GM18507 (cell line): Measurements from ENCODE around the gene BMPER.
"Not testable (repeated sequence)": the region's sequence is repeated elsewhere in the genome, so short reads cannot be mapped to it uniquely, and the experiment has no call there.

Experiments used
- DNase-seq: peaks from one replicate; pipeline ENCODE4 v3.0.0; 2011; ENCODE audit warnings: low read depth; ENCODE audit not compliant: insufficient read length; ENCODE audit errors: extremely low spot score
- FAIRE-seq: peaks from 2 replicates; lab custom pipeline; 2011; peaks lifted over from hg19 to GRCh38; lab: Jason Lieb, UNC

BMPER gene

GRCh38 chr7:34153656-34154270, 248.4 kb downstream of the BMPER start:
- FAIRE-seq (no peak), DNase-seq (no peak)

GRCh38 chr7:34155220-34155908, 250.0 kb downstream of the BMPER start:
- FAIRE-seq = no peak
- DNase-seq = no peak

- no peak for FAIRE-seq
- no peak for DNase-seq
These were observed 251.0 kb downstream of the BMPER start for GRCh38 chr7:34156336-34156735.

GRCh38 chr7:34157137-34157536, 251.8 kb downstream of the BMPER start:
- DNase-seq (no peak), FAIRE-seq (no peak)

DNA sequence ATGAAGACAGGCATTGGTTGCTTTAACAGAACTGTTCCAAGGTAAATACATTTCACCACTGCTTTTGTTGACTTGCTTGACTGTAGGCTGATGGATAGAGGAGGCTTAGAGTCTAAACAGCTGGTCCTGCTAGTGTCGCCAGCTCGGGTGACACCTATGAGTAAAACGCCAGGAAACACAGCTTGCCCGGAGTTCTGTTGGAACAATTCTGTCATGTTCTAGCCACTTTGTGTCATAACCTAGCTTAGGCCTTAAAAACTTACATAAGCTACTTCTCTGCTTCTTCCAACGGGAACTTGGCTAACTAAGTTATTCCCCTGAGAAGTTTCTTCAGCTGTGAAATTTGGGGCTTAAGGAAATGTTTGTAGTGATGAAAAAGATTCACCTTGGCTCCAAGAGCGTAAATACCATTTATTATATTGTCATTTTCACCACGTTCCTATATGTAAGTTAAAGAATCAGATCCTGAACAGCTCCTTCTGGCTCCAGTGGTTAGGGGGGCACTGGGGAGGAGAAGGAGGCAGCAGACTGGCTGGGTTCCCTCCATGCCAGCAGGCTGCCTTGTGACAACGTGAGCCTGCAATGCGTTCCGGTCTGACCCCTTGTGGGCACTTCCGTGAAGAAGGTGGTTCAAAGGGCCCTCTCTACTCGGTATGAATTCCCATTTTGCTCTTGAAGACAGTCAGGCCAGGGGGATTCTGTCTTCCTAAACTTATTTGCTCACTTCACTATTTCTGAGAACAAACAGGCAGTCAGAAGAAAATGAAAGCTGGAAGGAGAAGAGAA, 253.2 kb downstream of the BMPER start:
- no peak for FAIRE-seq
- DNase-seq = no peak

- FAIRE-seq = no peak
- DNase-seq = no peak
These were observed 255.0 kb downstream of the BMPER start for GRCh38 chr7:34160261-34160752.

DNA sequence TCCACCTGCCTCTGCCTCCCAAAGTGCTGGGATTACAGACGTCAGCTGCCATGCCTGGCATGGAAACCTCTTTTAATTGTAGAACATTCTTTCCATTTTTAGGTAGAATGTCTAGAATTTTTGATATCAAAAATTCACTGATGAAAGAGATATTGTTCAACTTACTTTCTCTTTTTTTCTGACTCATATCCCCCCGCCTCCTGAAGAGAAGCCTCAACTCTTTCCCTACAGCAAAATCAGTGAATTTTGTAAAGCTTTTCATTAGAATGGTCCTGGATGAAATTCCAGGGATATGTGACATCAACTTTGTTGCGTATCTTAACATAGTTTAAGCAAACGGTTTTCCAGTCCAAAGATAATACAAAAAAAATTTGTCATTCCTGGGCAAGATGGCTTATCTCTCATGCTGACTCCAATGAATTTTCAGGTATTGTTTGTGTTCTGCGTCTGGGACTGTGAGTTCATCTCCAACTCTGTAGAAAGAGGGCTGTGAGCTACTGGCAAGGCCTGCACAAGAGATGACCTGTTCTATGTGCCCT, 256.8 kb downstream of the BMPER start:
- no peak for DNase-seq
- no peak for FAIRE-seq

DNA sequence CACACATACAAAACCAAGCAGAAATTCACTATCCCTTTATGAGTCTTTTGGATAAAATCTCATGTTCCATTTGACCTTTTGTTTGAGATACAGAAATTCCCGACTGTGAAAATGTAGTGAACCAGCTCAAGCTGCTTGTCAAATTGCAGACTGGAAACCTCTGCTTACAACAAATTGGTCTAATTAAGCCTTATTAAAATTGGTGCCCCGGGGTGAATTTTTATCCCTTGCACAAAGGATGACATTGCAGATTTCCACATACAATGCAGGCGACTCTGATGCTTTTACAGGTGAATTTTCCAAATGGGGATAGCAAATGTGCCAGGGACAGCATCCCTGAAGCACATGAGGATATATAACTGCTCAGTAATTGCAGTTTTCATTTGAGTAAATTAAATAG, 257.3 kb downstream of the BMPER start:
- FAIRE-seq (no peak), DNase-seq (no peak)

- FAIRE-seq (no peak), DNase-seq (no peak)
These were observed 258.6 kb downstream of the BMPER start for GRCh38 chr7:34163956-34164355.

GRCh38 chr7:34165466-34165865, 260.1 kb downstream of the BMPER start:
- DNase-seq (no peak), FAIRE-seq (no peak)

DNA sequence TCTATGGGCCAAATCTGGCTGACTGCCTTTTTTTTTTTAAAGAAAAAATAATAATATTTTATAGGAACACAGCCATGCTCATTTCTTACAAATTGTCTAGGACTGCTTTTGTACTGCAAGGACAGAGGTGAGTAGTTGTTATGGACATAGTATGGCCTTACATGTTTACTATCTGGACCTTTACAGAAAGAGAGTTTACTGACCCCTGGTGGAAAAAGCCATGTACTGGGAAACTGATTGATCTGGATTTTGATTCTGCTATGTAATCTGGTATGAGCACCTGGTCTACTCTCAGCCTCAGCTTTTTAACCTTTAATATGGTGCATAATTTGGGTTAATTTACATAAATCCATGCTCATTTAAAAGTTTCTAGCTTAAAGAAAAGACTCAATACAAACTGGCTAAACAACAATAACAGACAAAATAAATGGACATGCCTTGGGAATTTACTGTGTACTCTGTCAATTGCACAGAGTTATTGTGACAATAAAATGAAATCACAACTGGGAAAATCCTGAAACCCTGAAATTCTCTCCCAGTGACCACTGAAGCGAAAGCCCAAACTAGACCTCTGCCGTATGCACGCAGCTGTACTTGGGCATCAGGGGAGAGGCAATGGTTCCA, 260.7 kb downstream of the BMPER start:
- FAIRE-seq (no peak), DNase-seq (no peak)

- no peak for FAIRE-seq
These were observed 262.7 kb downstream of the BMPER start for GRCh38 chr7:34168013-34168412.

DNA sequence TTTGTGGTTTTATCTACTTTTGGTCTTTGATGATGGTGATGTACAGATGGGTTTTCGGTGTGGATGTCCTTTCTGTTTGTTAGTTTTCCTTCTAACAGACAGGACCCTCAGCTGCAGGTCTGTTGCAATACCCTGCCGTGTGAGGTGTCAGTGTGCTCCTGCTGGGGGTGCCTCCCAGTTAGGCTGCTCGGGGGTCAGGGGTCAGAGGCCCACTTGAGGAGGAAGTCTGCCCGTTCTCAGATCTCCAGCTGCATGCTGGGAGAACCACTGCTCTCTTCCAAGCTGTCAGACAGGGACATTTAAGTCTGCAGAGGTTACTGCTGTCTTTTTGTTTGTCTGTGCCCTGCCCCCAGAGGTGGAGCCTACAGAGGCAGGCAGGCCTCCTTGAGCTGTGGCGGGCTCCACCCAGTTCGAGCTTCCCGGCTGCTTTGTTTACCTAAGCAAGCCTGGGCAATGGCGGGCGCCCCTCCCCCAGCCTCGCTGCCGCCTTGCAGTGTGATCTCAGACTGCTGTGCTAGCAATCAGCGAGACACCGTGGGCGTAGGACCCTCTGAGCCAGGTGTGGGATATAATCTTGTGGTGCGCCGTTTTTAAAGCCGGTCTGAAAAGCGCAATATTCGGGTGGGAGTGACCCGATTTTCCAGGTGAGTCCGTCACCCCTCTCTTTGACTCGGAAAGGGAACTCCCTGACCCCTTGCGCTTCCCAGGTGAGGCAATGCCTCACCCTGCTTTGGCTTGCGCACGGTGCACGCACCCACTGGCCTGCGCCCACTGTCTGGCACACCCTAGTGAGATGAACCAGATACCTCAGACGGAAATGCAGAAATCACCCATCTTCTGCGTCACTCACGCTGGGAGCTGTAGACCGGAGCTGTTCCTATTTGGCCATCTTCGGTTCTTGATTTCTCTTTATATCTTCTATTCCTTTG, 269.6 kb downstream of the BMPER start:
- FAIRE-seq = not testable (repeated sequence)

More at GRCh38 chr7:34168013-34168412, 262.7 kb downstream of the BMPER start:
- DNase-seq = no peak

GRCh38 chr7:34175837-34176236, 270.5 kb downstream of the BMPER start:
- no peak for DNase-seq
- FAIRE-seq = no peak

More for the DNA sequence above, 269.6 kb downstream of the BMPER start:
- DNase-seq = not testable (repeated sequence)

DNA sequence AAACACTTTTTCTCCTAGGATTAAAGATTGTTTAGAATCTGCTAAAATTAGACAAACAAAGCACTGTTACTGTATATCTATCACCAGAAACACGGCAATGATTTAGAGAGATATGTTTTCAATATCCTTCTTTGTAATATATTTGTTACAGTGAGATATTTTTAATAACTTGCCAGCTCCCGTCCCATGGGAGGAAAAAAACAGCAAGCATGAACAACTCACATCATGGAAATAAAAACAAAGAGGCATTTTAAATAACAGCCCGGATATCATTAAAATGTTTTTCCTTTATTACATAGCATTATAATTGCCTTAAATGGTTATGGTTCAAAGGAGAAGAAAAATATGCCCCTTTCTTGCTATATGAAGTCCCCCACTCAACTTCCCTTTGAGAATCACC, 272.1 kb downstream of the BMPER start:
- FAIRE-seq (no peak), DNase-seq (no peak)

DNA sequence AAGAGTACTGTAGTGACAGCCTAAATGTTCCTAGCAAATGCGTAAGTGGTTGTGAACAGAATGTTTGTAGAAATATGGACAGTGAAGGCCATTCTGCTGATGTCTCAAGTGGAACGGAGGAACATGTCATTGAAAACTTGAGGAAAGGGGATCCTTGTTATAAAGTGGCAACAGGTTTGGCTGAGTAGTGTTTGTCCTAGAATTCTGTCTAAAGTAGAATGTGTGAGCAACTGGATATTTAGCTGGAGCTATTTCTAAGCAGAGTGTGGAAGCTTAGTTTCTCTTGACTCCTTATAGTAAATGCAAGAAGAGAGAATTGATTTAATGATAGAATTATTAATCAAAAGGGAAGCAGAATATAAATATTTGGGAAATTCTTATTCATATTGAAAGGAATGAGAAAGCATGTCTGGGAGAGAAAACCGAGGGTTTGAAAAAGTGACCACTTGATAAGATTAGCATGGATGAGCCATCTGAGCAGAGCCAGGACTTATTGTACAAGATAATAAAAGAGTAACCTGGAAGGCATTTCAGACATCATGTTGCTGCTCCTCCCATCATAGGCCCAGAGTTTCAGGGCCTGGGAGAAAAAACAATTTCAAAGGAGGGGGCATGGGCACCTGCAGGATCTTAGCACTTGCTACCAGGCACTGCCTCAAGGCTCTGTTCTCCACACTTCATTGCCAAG, 276.1 kb downstream of the BMPER start:
- no peak for DNase-seq
- FAIRE-seq = no peak

- FAIRE-seq (no peak), DNase-seq (no peak)
These were observed 279.1 kb downstream of the BMPER start for GRCh38 chr7:34184466-34184865.

- DNase-seq (no peak), FAIRE-seq (no peak)
These were observed 282.5 kb downstream of the BMPER start for GRCh38 chr7:34187798-34188307.
